ENCODE data around the gene RHEB.
A peak's percentile ranks its signal among the peaks of the same experiment; 100 is the strongest.

RHEB gene

GRCh38 chr7:151524845-151525244 lies 5.2 kb upstream of the RHEB start:
- no peak for DNase-seq

GRCh38 chr7:151524331-151524730 lies 4.6 kb upstream of the RHEB start:
- no peak for DNase-seq

- peak; percentile 60 for DNase-seq
Measured at GRCh38 chr7:151520419-151521261, 945 bp upstream of the RHEB start.

GRCh38 chr7:151518947-151519764 lies 539 bp downstream of the RHEB start:
- peak; percentile 48 for DNase-seq

- DNase-seq, result peak; percentile 23
Measured at GRCh38 chr7:151518105-151518946, 1.4 kb downstream of the RHEB start.

GRCh38 chr7:151517601-151518104 lies 2.0 kb downstream of the RHEB start:
- no peak for DNase-seq

- no peak for DNase-seq
Measured at GRCh38 chr7:151515276-151515565, 4.5 kb downstream of the RHEB start.

GRCh38 chr7:151514461-151515275 lies 5.0 kb downstream of the RHEB start:
- DNase-seq, result no peak

- no peak for DNase-seq
Measured at GRCh38 chr7:151513133-151513532, 6.6 kb downstream of the RHEB start.

- DNase-seq, result no peak
Measured at GRCh38 chr7:151512353-151512752, 7.3 kb downstream of the RHEB start.

- no peak for DNase-seq
Measured at GRCh38 chr7:151511946-151512345, 7.7 kb downstream of the RHEB start.

GRCh38 chr7:151511270-151511669 lies 8.4 kb downstream of the RHEB start:
- no peak for DNase-seq

- DNase-seq, result no peak
Measured at GRCh38 chr7:151509670-151510333, 9.9 kb downstream of the RHEB start.

- DNase-seq, result no peak
Measured at GRCh38 chr7:151508991-151509390, 10.7 kb downstream of the RHEB start.

GRCh38 chr7:151507806-151508205 lies 11.9 kb downstream of the RHEB start:
- DNase-seq, result no peak

- DNase-seq, result no peak
Measured at GRCh38 chr7:151506901-151507382, 12.8 kb downstream of the RHEB start.

- no peak for DNase-seq
Measured at GRCh38 chr7:151505836-151506468, 13.7 kb downstream of the RHEB start.

GRCh38 chr7:151505433-151505832 lies 14.3 kb downstream of the RHEB start:
- DNase-seq, result no peak

- DNase-seq, result no peak
Measured at GRCh38 chr7:151504715-151505326, 14.9 kb downstream of the RHEB start.

- DNase-seq, result no peak
Measured at GRCh38 chr7:151503902-151504714, 15.6 kb downstream of the RHEB start.
